ENCODE data around the gene ZKSCAN7. TPM values are rescaled to one million over a fixed set of nuclear protein-coding genes. Genes with fewer than 3 reads are reported as not detected.

Gene ZKSCAN7
- total and polyA plus RNA-seq, 2 of the 8 experiments (the other 6 are each of a cell fraction or from before 2014, with no cell fraction given) = 5.5 to 8.5 TPM

- TF ChIP-seq BRCA1 (IDR thresholded peaks at IDR 0.05; ENCODE audit: low read depth, low read length) (no peak), ATF2 (IDR thresholded peaks at IDR 0.05; ENCODE audit: low read length) (no peak), EZH2 (IDR thresholded peaks at IDR 0.05; ENCODE audit: low read depth, low read length, severe bottlenecking) (no peak), E2F6 (IDR thresholded peaks at IDR 0.05) (no peak), PHF8 (conservative IDR thresholded peaks at IDR 0.05; ENCODE audit: low read depth, low read length) (no peak)
These were observed 41.6 kb downstream of the ZKSCAN7 start (continued) for GRCh38 chr3:44596621-44597020.
